Right lobe of liver (tissue), 6 donors: Measurements from ENCODE around the gene SLC25A38. TPM values are rescaled to one million over a fixed set of nuclear protein-coding genes. Genes with fewer than 3 reads are reported as not detected.

Experiments used
- ATAC-seq, 4 donors: fragments of 200-7000 bp; cut with Tn5 transposase; one replicate each; pipeline ENCODE4 v1.9.1; 2020; ENCODE audit warnings: mild to moderate bottlenecking in 4 of 4, moderate library complexity in 4 of 4
- DNase-seq, 3 donors: peaks; one replicate each; pipeline ENCODE4 v3.0.0-alpha.2; 2020
- H3K27ac ChIP-seq, 3 donors: fragments of 200-600 bp; one replicate each; pipeline ENCODE4 v1.8.0; 2022
- H3K27me3 ChIP-seq, 2 donors: fragments of 200-600 bp; one replicate each; pipeline ENCODE4 v1.8.0; 2022
- H3K36me3 ChIP-seq, 4 donors: fragments of 200-600 bp; sonication (generic) in 1 of 4; one replicate each; pipeline versions ENCODE4 v1.5.1 to v1.8.0; 2017 to 2022; ENCODE audit warnings: control low read depth in 1 of 4
- H3K4me1 ChIP-seq, 4 donors: fragments of 200-600 bp; sonication (generic) in 1 of 4; one replicate each; pipeline versions ENCODE4 v1.5.1 to v1.8.0; 2017 to 2022; ENCODE audit warnings: control low read depth in 1 of 4
- H3K4me3 ChIP-seq, 3 donors: fragments of 200-600 bp; one replicate each; pipeline ENCODE4 v1.8.0; 2022
- H3K9me3 ChIP-seq, 4 donors: fragments of 200-600 bp; sonication (generic) in 1 of 4; one replicate each; pipeline versions ENCODE4 v1.5.1 to v1.8.0; 2017 to 2022; ENCODE audit warnings: control low read depth in 1 of 4
- CTCF ChIP-seq, 4 donors: fragments of 200-600 bp in 3 of 4; fragments of 450-650 bp in 1 of 4; IDR thresholded peaks; one replicate each; pipeline versions ENCODE4 v1.5.1 to v1.8.0; 2016 to 2022; ENCODE audit warnings: antibody characterized with exemption in 4 of 4, mild to moderate bottlenecking in 2 of 4
- POLR2A ChIP-seq: fragments of 450-650 bp; IDR thresholded peaks from one replicate; pipeline ENCODE4 v1.6.1; 2017; ENCODE audit warnings: antibody characterized with exemption, mild to moderate bottlenecking
- WGBS: methylation state at CpG from one replicate; pipeline ENCODE4 v1.1.6; 2018; ENCODE audit warnings: low coverage, low lambda C conversion rate; ENCODE audit not compliant: insufficient coverage; ENCODE audit errors: missing lambda C conversion rate; 5-methylcytosine and 5-hydroxymethylcytosine counted together
- intact Hi-C, 2 donors: fragments of 100-400 bp; cut with DNase I; formaldehyde crosslinking; loops; one replicate each; pipeline versions ENCODE4 v1.11.2 to v1.14.1; 2022
- small RNA-seq, 2 experiments: library from RNA; depleted of rRNA; stranded (forward); fragments of <200 nt; gene quantifications; one replicate each; pipeline ENCODE3, GENCODE V24; 2016
- total RNA-seq, 6 experiments: library from RNA; depleted of rRNA in 2 of 6; stranded (reverse); fragments of >200 nt in 2 of 6; fragmentation: NEBNext Ultra II Directional in 3 of 6; extraction: Animal tissue kit (Norgen Biotek cat#: 25700) in 3 of 6; gene quantifications; one replicate each; pipeline versions ENCODE4 v1.1.0 to v1.2.4, GENCODE V29; 2016 to 2023
- donor health status: DM: no; HTN: yes; CAD: no.
- donor health status: DM: no; HTN: no; CAD: no.
- donor health status: DM: no; HTN: no; CAD: no.
- donor health status: DM: no; HTN: yes; CAD: no.
- donor health status: DM: no; HTN: yes; CAD: no.

SLC25A38 gene
- total RNA-seq, 6 experiments from 2014 or later = 20.9 to 36.7 (median 23.6) TPM

- no peaks in the 10 kb centered on the region for H3K9me3 ChIP-seq
- DNase-seq (no peak), ATAC-seq (peak in 1 of 4 donors; percentile 29)
- no peaks in the 10 kb centered on the region for H3K36me3 ChIP-seq
- no peak overlapping the region for H3K27ac ChIP-seq
- H3K27me3 ChIP-seq = no peaks in the 10 kb centered on the region
- H3K4me1 ChIP-seq = peaks cover 0 to 9% (median 0%) of the 10 kb centered on the region in 4 donors
- intact Hi-C loops = no loop called here
- no peak for TF ChIP-seq CTCF (IDR thresholded peaks at IDR 0.05)
- TF ChIP-seq POLR2A = no peak
- WGBS = 80% methylated on average over 1 of the region's 4 CpGs
- no peak overlapping the region for H3K4me3 ChIP-seq
These were observed 60.4 kb downstream of the SLC25A38 start for GRCh38 chr3:39443530-39443929.

- WGBS = 62% methylated on average over 2 of the region's 2 CpGs
- DNase-seq (no peak), ATAC-seq (no peak)
- intact Hi-C loops = loop anchor here in 1 of 2 donors (5.0 kb wide), 1 partner anchor 51 kb away; no protein-coding TSS in a partner anchor
- H3K36me3 ChIP-seq = no peaks in the 10 kb centered on the region
- peaks cover 0 to 9% (median 0%) of the 10 kb centered on the region in 4 donors for H3K4me1 ChIP-seq
- TF ChIP-seq CTCF (IDR thresholded peaks at IDR 0.05) (no peak), POLR2A (no peak)
- H3K9me3 ChIP-seq = no peaks in the 10 kb centered on the region
- H3K27me3 ChIP-seq = no peaks in the 10 kb centered on the region
- no peak overlapping the region for H3K27ac ChIP-seq
- no peak overlapping the region for H3K4me3 ChIP-seq
These were observed 62.8 kb downstream of the SLC25A38 start for GRCh38 chr3:39445927-39446326.

GRCh38 chr3:39446444-39446843 lies 63.3 kb downstream of the SLC25A38 start:
- H3K27me3 ChIP-seq = no peaks in the 10 kb centered on the region
- H3K36me3 ChIP-seq = no peaks in the 10 kb centered on the region

More at GRCh38 chr3:39446444-39446843, 63.3 kb downstream of the SLC25A38 start:
- no peak overlapping the region for H3K27ac ChIP-seq
- 67% methylated on average over 2 of the region's 2 CpGs for WGBS
- H3K4me1 ChIP-seq = peaks cover 0 to 9% (median 0%) of the 10 kb centered on the region in 4 donors
- no peak overlapping the region for H3K4me3 ChIP-seq
- no peak for ATAC-seq
- intact Hi-C loops = loop anchor here in 1 of 2 donors (5.0 kb wide), 1 partner anchor 51 kb away; no protein-coding TSS in a partner anchor
- H3K9me3 ChIP-seq = no peaks in the 10 kb centered on the region
- no peak for DNase-seq
- TF ChIP-seq POLR2A (no peak), CTCF (IDR thresholded peaks at IDR 0.05) (no peak)

Small RNAs within 50 kb of the gene (small RNA-seq; reads per million reads assigned to genes)
- gene SNORA6 (0 reads per million in 2 experiments), gene SNORA62 (0 reads per million in 2 experiments)

Other genes starting within 250 kb of the SLC25A38 start
- 10 to 100 TPM in 5 of 6 experiments, 1 to 10 TPM in 1; 6.7 to 43.4 (median 17.4) TPM for gene CSRNP1, start 229.8 kb upstream of the SLC25A38 start, total RNA-seq
- under 1 TPM in 5 of 6 experiments, not detected in 1; 0.05 to 0.43 (median 0.07) TPM for gene XIRP1, start 190.8 kb upstream of the SLC25A38 start, total RNA-seq
- gene CX3CR1, start 103.3 kb upstream of the SLC25A38 start, total RNA-seq = 1 to 10 TPM in 1 of 6 experiments, under 1 TPM in 4, not detected in 1; 0.25 to 1.8 (median 0.72) TPM
- not detected for gene CCR8, start 53.7 kb upstream of the SLC25A38 start, total RNA-seq
- 100 to 1,000 TPM; 209 to 448 (median 268) TPM for gene RPSA, start 23.4 kb downstream of the SLC25A38 start, total RNA-seq
- not detected for gene MOBP, start 84.3 kb downstream of the SLC25A38 start, total RNA-seq